Subcutaneous abdominal adipose tissue (tissue), 5 donors: Measurements from ENCODE around the gene ZNF578.

Source experiments
- H3K27ac ChIP-seq: one replicate; pipeline ENCODE4 v1.7.0; 2013; ENCODE audit warnings: low read depth, mild to moderate bottlenecking, inconsistent platforms, low read length, moderate library complexity
- H3K27me3 ChIP-seq, 5 donors: one replicate each; pipeline ENCODE4 v1.7.0; 2013; ENCODE audit warnings: low read length in 5 of 5, inconsistent platforms in 1 of 5; ENCODE audit not compliant: control insufficient read depth in 5 of 5, insufficient read depth in 4 of 5
- H3K36me3 ChIP-seq, 5 donors: one replicate each; pipeline ENCODE4 v1.7.0; 2013; ENCODE audit warnings: low read length in 5 of 5; ENCODE audit not compliant: control insufficient read depth in 5 of 5, insufficient read depth in 5 of 5
- H3K4me1 ChIP-seq, 5 donors: one replicate each; pipeline ENCODE4 v1.7.0; 2013; ENCODE audit warnings: low read length in 5 of 5, mild to moderate bottlenecking in 3 of 5, moderate library complexity in 1 of 5; ENCODE audit not compliant: control insufficient read depth in 5 of 5, insufficient read depth in 5 of 5
- H3K4me3 ChIP-seq, 5 donors: one replicate each; pipeline ENCODE4 v1.7.0; 2013; ENCODE audit warnings: low read length in 5 of 5, low read depth in 1 of 5
- H3K9ac ChIP-seq, 5 donors: one replicate each; pipeline ENCODE4 v1.7.0; 2013; ENCODE audit warnings: low read length in 5 of 5, mild to moderate bottlenecking in 4 of 5, moderate library complexity in 3 of 5
- H3K9me3 ChIP-seq, 5 donors: one replicate each; pipeline ENCODE4 v1.7.0; 2013; ENCODE audit warnings: low read length in 5 of 5; ENCODE audit not compliant: control insufficient read depth in 5 of 5
- donor health status: healthy.
- donor health status: healthy.
- donor health status: healthy.
- donor health status: healthy.
- donor health status: healthy.

The ZNF578 gene

GRCh38 chr19:52453324-52454094 lies at the start of gene ZNF578:
ZNF578 (plus strand) TSS chr19:52453553; CDS start chr19:52501846, 48,293 bp downstream.
- peak within 1 kb of the TSS; percentile 41 for H3K27ac ChIP-seq
- H3K9me3 ChIP-seq: peaks cover 30 to 85% (median 78%) of the 10 kb centered on the region in 5 donors
- H3K4me3 ChIP-seq: peak within 1 kb of the TSS; percentile 77 to 97 (median 90)

DNA sequence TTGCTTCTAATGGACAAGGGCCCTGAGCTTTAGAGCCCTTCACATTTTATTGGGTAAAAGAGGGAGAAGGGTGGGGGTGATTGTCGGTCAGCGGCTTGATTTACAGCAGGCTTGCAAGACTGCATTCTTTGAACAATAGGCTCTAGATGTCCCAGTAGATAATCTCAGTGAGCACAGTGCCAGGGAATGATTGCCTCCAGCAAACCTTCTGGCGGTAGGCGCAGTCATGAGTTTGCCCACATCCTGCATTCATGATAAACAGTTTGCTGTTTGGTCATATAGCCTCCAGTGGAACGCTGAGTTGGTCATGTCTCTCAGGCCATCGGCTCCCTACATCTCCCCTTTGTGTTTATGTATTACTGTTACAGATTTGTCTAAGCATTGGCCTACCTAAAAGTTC lies 43.1 kb upstream of the ZNF578 start:
- Histone ChIP-seq H3K9ac (no peak overlapping the region), H3K4me3 (peak overlapping the region in 3 of 5 donors; percentile 2 to 42 (median 37)), H3K27ac (no peak overlapping the region), H3K4me1 (no peaks in the 10 kb centered on the region), H3K9me3 (peaks cover 46 to 71% (median 67%) of the 10 kb centered on the region in 5 donors), H3K36me3 (peaks cover 53 to 89% (median 86%) of the 10 kb centered on the region in 5 donors), H3K27me3 (no peaks in the 10 kb centered on the region)

More at GRCh38 chr19:52453324-52454094, at the start of gene ZNF578:
- H3K9ac ChIP-seq: peak within 1 kb of the TSS in 3 of 5 donors; percentile 47 to 71 (median 47)
- H3K4me1 ChIP-seq: peaks cover 0 to 17% (median 7%) of the 10 kb centered on the region in 5 donors
- no peaks in the 10 kb centered on the region for H3K27me3 ChIP-seq
- H3K36me3 ChIP-seq: peaks cover 6 to 21% (median 19%) of the 10 kb centered on the region in 5 donors

- Histone ChIP-seq H3K36me3 (peaks cover 31 to 35% (median 34%) of the 10 kb centered on the region in 5 donors), H3K4me1 (no peaks in the 10 kb centered on the region), H3K4me3 (peak overlapping the region in 3 of 5 donors; percentile 8 to 45 (median 12)), H3K27me3 (no peaks in the 10 kb centered on the region), H3K27ac (no peak overlapping the region), H3K9me3 (peaks cover 63 to 97% (median 92%) of the 10 kb centered on the region in 5 donors), H3K9ac (no peak overlapping the region)
Observed at GRCh38 chr19:52415711-52416110, 37.6 kb upstream of the ZNF578 start.

GRCh38 chr19:52428937-52429336 lies 24.4 kb upstream of the ZNF578 start, which contains the start of gene ZNF534:
ZNF534 (plus strand) TSS chr19:52429148; CDS start chr19:52431475, 2,327 bp downstream.
- no peak within 1 kb of the TSS for H3K27ac ChIP-seq
- H3K27me3 ChIP-seq: no peaks in the 10 kb centered on the region
- no peaks in the 10 kb centered on the region for H3K4me1 ChIP-seq
- H3K9ac ChIP-seq: no peak within 1 kb of the TSS
- peaks cover 6 to 71% (median 44%) of the 10 kb centered on the region in 5 donors for H3K9me3 ChIP-seq
- H3K4me3 ChIP-seq: peak within 1 kb of the TSS in 1 of 5 donors; percentile 11
- peaks cover 0 to 25% (median 0%) of the 10 kb centered on the region in 5 donors for H3K36me3 ChIP-seq

DNA sequence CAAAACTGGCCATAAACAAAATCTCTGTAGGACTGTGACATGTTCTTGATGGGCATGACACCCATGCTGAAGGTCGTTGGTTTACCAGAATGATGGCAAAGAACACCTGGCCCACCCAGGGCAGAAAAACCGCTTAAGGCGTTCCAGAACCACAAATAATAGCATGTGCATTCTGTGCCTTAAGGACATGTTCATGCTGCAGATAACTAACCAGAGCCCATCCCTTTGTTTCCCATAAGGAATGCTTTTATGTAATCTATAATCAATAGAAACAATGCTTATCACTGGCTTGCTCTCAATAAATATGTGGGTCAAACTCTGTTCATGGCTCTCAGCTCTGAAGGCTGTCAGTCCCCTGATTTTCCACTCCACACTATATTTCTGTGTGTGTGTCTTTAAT lies 11.2 kb upstream of the ZNF578 start:
- no peak overlapping the region for H3K27ac ChIP-seq
- H3K9me3 ChIP-seq: peaks cover 13 to 89% (median 67%) of the 10 kb centered on the region in 5 donors

GRCh38 chr19:52444506-52444905 lies 8.8 kb upstream of the ZNF578 start:
- peaks cover 9 to 77% (median 61%) of the 10 kb centered on the region in 5 donors for H3K9me3 ChIP-seq
- peak overlapping the region in 2 of 5 donors; percentile 10 to 40 for H3K4me3 ChIP-seq

More for the DNA sequence above, 11.2 kb upstream of the ZNF578 start:
- no peaks in the 10 kb centered on the region for H3K4me1 ChIP-seq
- peaks cover 0 to 7% (median 0%) of the 10 kb centered on the region in 5 donors for H3K36me3 ChIP-seq
- no peak overlapping the region for H3K9ac ChIP-seq
- peak overlapping the region in 3 of 5 donors; percentile 14 to 32 (median 30) for H3K4me3 ChIP-seq
- no peaks in the 10 kb centered on the region for H3K27me3 ChIP-seq

DNA sequence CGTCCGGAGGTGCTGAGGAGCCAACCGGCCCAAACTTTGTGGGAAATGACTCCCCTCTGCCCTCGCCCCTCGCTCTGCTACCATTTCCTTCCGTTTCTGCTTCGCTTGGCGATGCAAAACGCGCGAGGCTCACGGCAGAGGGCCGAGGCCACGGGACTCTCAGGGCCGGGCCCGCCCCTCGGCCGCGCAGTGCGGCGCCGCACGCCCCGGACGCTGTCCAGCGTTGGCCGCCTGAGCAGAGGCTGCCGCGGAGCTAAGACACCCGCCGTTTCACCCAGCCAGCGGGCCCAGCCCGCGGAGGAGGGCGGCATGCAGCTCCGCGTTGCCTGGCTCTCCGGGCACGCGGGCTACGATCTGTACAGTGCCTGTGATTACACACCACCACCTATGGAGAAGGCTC lies 2.1 kb upstream of the ZNF578 start:
- Histone ChIP-seq H3K4me1 (peaks cover 0 to 17% (median 7%) of the 10 kb centered on the region in 5 donors), H3K9me3 (peaks cover 16 to 73% (median 68%) of the 10 kb centered on the region in 5 donors), H3K9ac (no peak overlapping the region), H3K27me3 (no peaks in the 10 kb centered on the region), H3K4me3 (peak overlapping the region in 2 of 5 donors; percentile 30 to 39), H3K36me3 (peaks cover 0 to 3% (median under 1%) of the 10 kb centered on the region in 5 donors), H3K27ac (no peak overlapping the region)

More at GRCh38 chr19:52444506-52444905, 8.8 kb upstream of the ZNF578 start:
- no peaks in the 10 kb centered on the region for H3K36me3 ChIP-seq
- no peak overlapping the region for H3K27ac ChIP-seq
- no peaks in the 10 kb centered on the region for H3K4me1 ChIP-seq
- no peak overlapping the region for H3K9ac ChIP-seq
- H3K27me3 ChIP-seq: no peaks in the 10 kb centered on the region

- Histone ChIP-seq H3K4me3 (peak overlapping the region; percentile 17 to 40 (median 29)), H3K27ac (no peak overlapping the region), H3K9me3 (peaks cover 54 to 89% (median 75%) of the 10 kb centered on the region in 5 donors)
Observed at GRCh38 chr19:52464798-52465470, 11.6 kb downstream of the ZNF578 start.

DNA sequence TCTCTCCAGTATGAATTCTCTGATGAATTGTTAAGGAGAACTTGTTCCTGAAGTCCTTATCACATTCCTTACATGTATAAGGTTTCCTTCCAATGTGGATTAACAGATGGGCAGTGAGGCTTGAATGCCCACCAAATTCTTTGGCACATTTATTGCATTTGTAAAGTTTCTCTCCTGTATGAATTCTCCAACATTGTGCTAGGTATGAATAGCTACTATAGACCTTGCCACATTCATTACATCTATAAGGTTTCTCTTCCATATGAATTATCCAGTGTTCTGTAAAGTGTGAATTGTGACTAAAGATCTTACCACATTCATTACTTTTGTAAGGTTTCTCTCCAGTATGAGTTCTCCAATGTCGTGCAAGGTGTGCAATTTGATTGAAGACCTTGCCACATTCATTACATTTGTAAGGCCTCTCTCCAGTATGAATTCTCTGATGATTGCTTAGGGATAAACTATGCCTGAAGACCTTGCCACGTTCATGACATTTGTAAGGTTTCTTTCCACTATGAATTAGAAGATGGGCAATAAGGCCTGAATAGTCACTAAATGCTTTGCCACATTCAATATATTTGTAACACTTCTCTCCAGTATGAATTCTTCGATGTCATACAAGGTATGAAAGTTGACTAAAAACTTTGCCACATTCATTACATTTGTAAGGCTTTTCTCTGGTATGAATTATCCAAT lies 20.4 kb downstream of the ZNF578 start:
- no peak overlapping the region for H3K9ac ChIP-seq
- H3K9me3 ChIP-seq: peaks cover 72 to 99% (median 96%) of the 10 kb centered on the region in 5 donors
- no peak overlapping the region for H3K27ac ChIP-seq
- H3K4me1 ChIP-seq: no peaks in the 10 kb centered on the region
- no peaks in the 10 kb centered on the region for H3K27me3 ChIP-seq
- H3K4me3 ChIP-seq: peak overlapping the region in 3 of 5 donors; percentile 23 to 64 (median 36)
- peaks cover 0 to 5% (median 0%) of the 10 kb centered on the region in 5 donors for H3K36me3 ChIP-seq

More at GRCh38 chr19:52464798-52465470, 11.6 kb downstream of the ZNF578 start:
- H3K27me3 ChIP-seq: no peaks in the 10 kb centered on the region
- H3K9ac ChIP-seq: no peak overlapping the region
- H3K4me1 ChIP-seq: no peaks in the 10 kb centered on the region
- peaks cover 0 to 7% (median 2%) of the 10 kb centered on the region in 5 donors for H3K36me3 ChIP-seq
